Uterus (tissue), 4 donors: ENCODE data around the gene DGLUCY. TPM values are rescaled to one million over a fixed set of nuclear protein-coding genes. Genes with fewer than 3 reads are reported as not detected.
"Not testable (repeated sequence)": the region's sequence is repeated elsewhere in the genome, so short reads cannot be mapped to it uniquely, and the experiment has no call there.

Experiments used
- DNase-seq, 2 donors: peaks; one replicate each; pipeline ENCODE4 v3.0.0-alpha.2; 2019 to 2020
- H3K27ac ChIP-seq, 2 donors: fragments of 200-600 bp; sonication (generic); 1 replicate in 1 of 2; 2 replicates in 1 of 2; pipeline ENCODE4 v1.5.1; 2016 to 2018
- H3K27me3 ChIP-seq, 2 donors: fragments of 200-600 bp; sonication (generic); one replicate each; pipeline ENCODE4 v1.5.1; 2018 to 2019; ENCODE audit warnings: control low read depth in 1 of 2
- H3K36me3 ChIP-seq, 2 donors: fragments of 200-600 bp; sonication (generic); one replicate each; pipeline ENCODE4 v1.5.1; 2019; ENCODE audit warnings: control low read depth in 1 of 2
- H3K4me1 ChIP-seq, 2 donors: fragments of 200-600 bp; sonication (generic); one replicate each; pipeline ENCODE4 v1.5.1; 2018 to 2019; ENCODE audit warnings: control low read depth in 1 of 2
- H3K4me3 ChIP-seq, 2 donors: fragments of 200-600 bp; sonication (generic); 1 replicate in 1 of 2; 2 replicates in 1 of 2; pipeline ENCODE4 v1.5.1; 2018 to 2019; ENCODE audit warnings: mild to moderate bottlenecking in 1 of 2
- H3K9me3 ChIP-seq, 2 donors: fragments of 200-600 bp; sonication (generic); one replicate each; pipeline ENCODE4 v1.5.1; 2019; ENCODE audit warnings: control low read depth in 1 of 2
- CTCF ChIP-seq, 4 experiments: fragments of 200-600 bp in 2 of 4; fragments of 450-650 bp in 2 of 4; sonication (generic) in 2 of 4; IDR thresholded peaks; one replicate each; pipeline ENCODE4 v1.5.1; 2016 to 2019; ENCODE audit warnings: antibody characterized with exemption in 4 of 4, mild to moderate bottlenecking in 2 of 4, moderate library complexity in 1 of 4
- POLR2A ChIP-seq, 2 donors: fragments of 450-650 bp; IDR thresholded peaks; one replicate each; pipeline ENCODE4 v1.6.1; 2016; ENCODE audit warnings: antibody characterized with exemption in 2 of 2, mild to moderate bottlenecking in 1 of 2, moderate library complexity in 1 of 2
- intact Hi-C: fragments of 100-400 bp; cut with DNase I; formaldehyde crosslinking; loops from one replicate; pipeline ENCODE4 v1.15.1; 2023; ENCODE audit warnings: low total_unique reads
- total RNA-seq, 4 donors: library from RNA; depleted of rRNA in 3 of 4; stranded (reverse); fragments of >200 nt in 3 of 4; gene quantifications; one replicate each; pipeline versions ENCODE4 v1.1.0 to v1.2.4, GENCODE V29; 2014 to 2023
- donor health status: DM: yes; HTN: yes; CAD: no.

The DGLUCY gene
- total RNA-seq, 4 donors from 2014 or later, result 14.7 to 81.5 (median 61.6) TPM

- Histone ChIP-seq H3K27me3 (no peaks in the 10 kb centered on the region), H3K4me1 (peaks cover 0 to 7% of the 10 kb centered on the region in 2 donors), H3K9me3 (no peaks in the 10 kb centered on the region), H3K4me3 (no peak overlapping the region), H3K27ac (no peak overlapping the region), H3K36me3 (no peaks in the 10 kb centered on the region)
- no peak for TF ChIP-seq CTCF (IDR thresholded peaks at IDR 0.05)
- TF ChIP-seq POLR2A (IDR thresholded peaks at IDR 0.05), result no peak
- DNase-seq, result no peak
- intact Hi-C loops, result loop anchor here (5.0 to 10.0 kb wide), 2 partner anchors 107 to 111 kb away; partner anchors contain the start of gene RPS6KA5
These were observed 61.7 kb downstream of the DGLUCY start for GRCh38 chr14:91175291-91176201.

- no peaks in the 10 kb centered on the region for H3K27me3 ChIP-seq
- no peaks in the 10 kb centered on the region for H3K4me1 ChIP-seq
- no peaks in the 10 kb centered on the region for H3K9me3 ChIP-seq
- TF ChIP-seq POLR2A (IDR thresholded peaks at IDR 0.05), result no peak
- peak; percentile 60 to 79 (median 65) for TF ChIP-seq CTCF (IDR thresholded peaks at IDR 0.05)
- no peak overlapping the region for H3K4me3 ChIP-seq
- H3K36me3 ChIP-seq, result no peaks in the 10 kb centered on the region
- intact Hi-C loops, result loop anchor here (5.0 to 10.0 kb wide), 2 partner anchors 105 to 113 kb away; partner anchors contain the start of gene RPS6KA5
- H3K27ac ChIP-seq, result peak overlapping the region in 1 of 2 donors; percentile 56
- DNase-seq, result peak; percentile 46 to 48
These were observed 63.5 kb downstream of the DGLUCY start for GRCh38 chr14:91177073-91178034.

GRCh38 chr14:91180611-91181010, 66.7 kb downstream of the DGLUCY start:
- DNase-seq, result no peak
- no peaks in the 10 kb centered on the region for H3K27me3 ChIP-seq
- no peak overlapping the region for H3K4me3 ChIP-seq
- TF ChIP-seq CTCF (IDR thresholded peaks at IDR 0.05) (no peak), POLR2A (IDR thresholded peaks at IDR 0.05) (no peak)
- H3K4me1 ChIP-seq, result no peaks in the 10 kb centered on the region
- H3K9me3 ChIP-seq, result no peaks in the 10 kb centered on the region
- no peak overlapping the region for H3K27ac ChIP-seq
- no peaks in the 10 kb centered on the region for H3K36me3 ChIP-seq
- intact Hi-C loops, result no loop called here

- H3K4me3 ChIP-seq, H3K36me3 ChIP-seq, H3K4me1 ChIP-seq, H3K9me3 ChIP-seq, H3K27me3 ChIP-seq, DNase-seq, H3K27ac ChIP-seq, intact Hi-C loops: not testable (repeated sequence)
These were observed 68.9 kb downstream of the DGLUCY start for GRCh38 chr14:91182753-91183152.

- Histone ChIP-seq H3K27me3 (no peaks in the 10 kb centered on the region), H3K36me3 (no peaks in the 10 kb centered on the region), H3K9me3 (no peaks in the 10 kb centered on the region), H3K27ac (no peak overlapping the region), H3K4me3 (no peak overlapping the region), H3K4me1 (no peaks in the 10 kb centered on the region)
- DNase-seq, result no peak
- intact Hi-C loops, result no loop called here
- no peak for TF ChIP-seq POLR2A (IDR thresholded peaks at IDR 0.05)
- TF ChIP-seq CTCF (IDR thresholded peaks at IDR 0.05), result no peak
These were observed 70.7 kb downstream of the DGLUCY start for GRCh38 chr14:91184559-91184958.
